ENCODE data around the gene MRGPRD.

The MRGPRD gene

GRCh38 chr11:68959465-68960293 lies 21.1 kb downstream of the MRGPRD start:
- no peaks in the 10 kb centered on the region for H3K27me3 ChIP-seq (ENCODE audit: insufficient read depth, poor library complexity, severe bottlenecking)
- H3K27ac ChIP-seq (replicated peaks) = no peak overlapping the region
- no peak overlapping the region for H3K4me3 ChIP-seq (replicated peaks; ENCODE audit: insufficient read depth, low read length)
- DNase-seq (ENCODE audit: low read depth in 1 of 2, low spot score in 1 of 2) = no peak
- TF ChIP-seq SPI1 (IDR thresholded peaks at IDR 0.05; ENCODE audit: borderline replicate concordance, low read depth) (no peak), POLR2AphosphoS5 (IDR thresholded peaks at IDR 0.05; ENCODE audit: low read depth) (no peak), REST (IDR thresholded peaks at IDR 0.05; ENCODE audit: insufficient replicate concordance, low read depth) (no peak), CTCF (IDR thresholded peaks at IDR 0.05; ENCODE audit: insufficient read depth, low read length) (no peak), GABPA (IDR thresholded peaks at IDR 0.05; ENCODE audit: low read depth) (no peak)

- TF ChIP-seq CTCF (IDR thresholded peaks at IDR 0.05; ENCODE audit: insufficient read depth, low read length) (no peak), SPI1 (IDR thresholded peaks at IDR 0.05; ENCODE audit: borderline replicate concordance, low read depth) (no peak)
- Histone ChIP-seq H3K27me3 (ENCODE audit: insufficient read depth, poor library complexity, severe bottlenecking) (no peaks in the 10 kb centered on the region), H3K27ac (replicated peaks) (no peak overlapping the region), H3K4me3 (replicated peaks; ENCODE audit: insufficient read depth, low read length) (no peak overlapping the region)
- no peak for DNase-seq (ENCODE audit: low read depth in 1 of 2, low spot score in 1 of 2)
Observed at GRCh38 chr11:68958211-68958610, 22.6 kb downstream of the MRGPRD start.

- no peak for TF ChIP-seq SPI1 (IDR thresholded peaks at IDR 0.05; ENCODE audit: borderline replicate concordance, low read depth)
- no peak for TF ChIP-seq CTCF (IDR thresholded peaks at IDR 0.05; ENCODE audit: insufficient read depth, low read length)
- TF ChIP-seq POLR2AphosphoS5 (IDR thresholded peaks at IDR 0.05; ENCODE audit: low read depth) = no peak
- TF ChIP-seq GABPA (IDR thresholded peaks at IDR 0.05; ENCODE audit: low read depth) = no peak
- no peak for TF ChIP-seq REST (IDR thresholded peaks at IDR 0.05; ENCODE audit: insufficient replicate concordance, low read depth)
Observed at GRCh38 chr11:68956547-68957254, 24.1 kb downstream of the MRGPRD start.

More at GRCh38 chr11:68956547-68957254, 24.1 kb downstream of the MRGPRD start:
- H3K27me3 ChIP-seq (ENCODE audit: insufficient read depth, poor library complexity, severe bottlenecking) = no peaks in the 10 kb centered on the region
- no peak overlapping the region for H3K4me3 ChIP-seq (replicated peaks; ENCODE audit: insufficient read depth, low read length)
- no peak overlapping the region for H3K27ac ChIP-seq (replicated peaks)
- DNase-seq (ENCODE audit: low read depth in 1 of 2, low spot score in 1 of 2) = no peak

Measured in HL-60 (cell line).